Activated CD8-positive, alpha-beta memory T cell treated with anti-CD3 and anti-CD28 coated beads for 4 hours (primary cell): Measurements from ENCODE around the gene DGKH.
"Not testable (repeated sequence)": the region's sequence is repeated elsewhere in the genome, so short reads cannot be mapped to it uniquely, and the experiment has no call there.

ENCODE experiments used
- DNase-seq, 2 donors: peaks; one replicate each; pipeline ENCODE4 v3.0.0-alpha.2; 2020; ENCODE audit warnings: low read depth in 2 of 2

The DGKH gene

GRCh38 chr13:42163338-42163737 is 114.9 kb downstream of the DGKH start:
- DNase-seq = not testable (repeated sequence)

- not testable (repeated sequence) for DNase-seq
Observed at GRCh38 chr13:42163910-42164309, 115.5 kb downstream of the DGKH start.

GRCh38 chr13:42164557-42165125 is 116.2 kb downstream of the DGKH start:
- no peak for DNase-seq

- no peak for DNase-seq
Observed at GRCh38 chr13:42168496-42168895, 120.0 kb downstream of the DGKH start.

- no peak for DNase-seq
Observed at GRCh38 chr13:42170029-42170428, 121.6 kb downstream of the DGKH start.

DNA sequence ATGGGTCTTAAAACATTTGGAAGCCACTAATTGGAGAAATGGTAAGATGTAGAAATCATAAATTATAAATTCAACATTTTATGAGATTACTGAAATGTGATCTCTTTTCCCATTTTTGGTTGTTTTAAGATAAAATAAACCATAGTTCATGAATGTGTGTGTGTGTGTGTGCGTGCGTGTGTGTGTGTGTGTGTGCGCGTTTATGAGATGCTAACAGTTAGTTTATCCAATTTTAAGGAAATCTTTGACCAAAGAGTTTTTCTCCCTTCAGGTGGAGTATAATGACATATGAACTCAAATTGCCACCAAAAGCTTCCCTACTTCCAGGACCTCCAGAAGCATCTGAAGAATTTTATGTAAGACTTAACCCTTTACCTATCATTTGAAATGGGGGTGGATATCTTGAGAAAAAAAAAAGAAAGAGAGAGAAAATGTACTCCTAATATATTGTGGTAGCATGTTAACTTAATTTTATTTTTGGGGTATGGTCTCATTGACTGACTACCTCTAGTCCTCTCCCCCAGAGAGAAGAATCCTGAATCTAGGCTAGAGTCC is 125.4 kb downstream of the DGKH start:
- DNase-seq = no peak

GRCh38 chr13:42174344-42175162 is 126.1 kb downstream of the DGKH start:
- DNase-seq = no peak

- DNase-seq = no peak
Observed at GRCh38 chr13:42176294-42176693, 127.8 kb downstream of the DGKH start.

- DNase-seq = no peak
Observed at GRCh38 chr13:42177189-42177588, 128.7 kb downstream of the DGKH start.

DNA sequence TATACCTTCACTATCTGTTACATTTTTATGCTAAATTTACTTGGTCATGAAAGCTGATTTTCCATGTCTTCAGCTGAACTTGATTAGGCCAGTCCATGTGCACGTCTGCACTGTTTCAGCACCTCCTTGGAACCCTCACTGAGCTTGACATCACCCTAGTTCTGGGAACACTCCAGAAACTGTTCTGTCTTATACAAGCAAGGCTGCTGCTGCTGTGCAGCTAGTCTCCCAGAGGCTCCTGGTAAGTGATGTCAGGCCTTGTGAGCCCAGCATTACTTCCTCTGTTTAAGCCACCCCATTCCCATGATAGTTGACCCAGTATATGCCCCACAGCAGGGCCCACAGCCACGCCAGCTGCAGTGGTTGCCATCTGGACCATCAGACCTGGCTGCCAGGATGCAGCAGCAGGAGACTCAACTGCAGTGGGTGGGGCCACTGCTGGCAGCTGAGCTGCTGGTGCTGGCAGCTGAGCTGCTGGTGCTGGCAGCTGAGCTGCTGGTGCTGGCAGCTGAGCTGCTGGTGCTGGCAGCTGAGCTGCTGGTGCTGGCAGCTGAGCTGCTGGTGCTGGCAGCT is 133.0 kb downstream of the DGKH start:
- DNase-seq = no peak

DNA sequence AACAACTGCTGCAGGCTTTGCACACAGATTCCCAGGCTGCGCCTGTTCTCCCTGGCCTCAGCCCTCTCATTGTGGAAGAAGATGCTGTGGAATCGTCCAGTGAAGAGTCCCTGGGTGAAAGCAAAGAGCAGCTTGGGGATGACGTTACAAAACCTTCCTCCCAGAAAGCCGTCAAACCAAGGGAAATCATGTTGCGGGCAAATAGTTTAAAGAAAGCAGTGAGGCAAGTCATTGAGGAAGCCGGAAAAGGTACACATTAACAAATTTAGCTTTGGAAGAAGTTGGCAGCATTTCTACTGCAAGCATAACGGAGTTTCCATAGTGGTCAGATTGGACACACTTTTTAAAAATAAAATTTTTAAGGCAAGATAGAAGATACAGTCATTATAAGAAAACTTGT is 140.6 kb downstream of the DGKH start:
- no peak for DNase-seq

DNA sequence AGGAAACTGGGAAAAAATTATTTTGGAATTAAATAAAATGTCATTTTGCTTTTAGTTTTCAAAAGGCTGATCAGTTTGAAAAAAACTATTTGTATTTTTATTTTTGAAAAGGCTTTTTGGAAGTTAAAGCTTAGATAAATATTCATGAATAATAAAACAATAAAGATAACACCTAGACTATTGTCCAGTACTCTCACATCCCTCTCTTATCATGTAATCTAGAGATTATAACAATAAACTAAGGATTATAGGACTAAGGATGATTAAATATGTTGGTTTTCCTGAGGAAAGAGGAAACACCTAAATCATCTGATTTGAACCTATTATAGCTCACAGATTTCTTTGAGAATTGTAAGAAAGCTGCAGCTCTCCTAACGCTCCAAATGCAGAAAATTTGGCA is 142.1 kb downstream of the DGKH start:
- no peak for DNase-seq

- DNase-seq = no peak
Observed at GRCh38 chr13:42211704-42212464, 163.4 kb downstream of the DGKH start.

GRCh38 chr13:42214446-42214845 is 166.0 kb downstream of the DGKH start:
- DNase-seq = no peak

DNA sequence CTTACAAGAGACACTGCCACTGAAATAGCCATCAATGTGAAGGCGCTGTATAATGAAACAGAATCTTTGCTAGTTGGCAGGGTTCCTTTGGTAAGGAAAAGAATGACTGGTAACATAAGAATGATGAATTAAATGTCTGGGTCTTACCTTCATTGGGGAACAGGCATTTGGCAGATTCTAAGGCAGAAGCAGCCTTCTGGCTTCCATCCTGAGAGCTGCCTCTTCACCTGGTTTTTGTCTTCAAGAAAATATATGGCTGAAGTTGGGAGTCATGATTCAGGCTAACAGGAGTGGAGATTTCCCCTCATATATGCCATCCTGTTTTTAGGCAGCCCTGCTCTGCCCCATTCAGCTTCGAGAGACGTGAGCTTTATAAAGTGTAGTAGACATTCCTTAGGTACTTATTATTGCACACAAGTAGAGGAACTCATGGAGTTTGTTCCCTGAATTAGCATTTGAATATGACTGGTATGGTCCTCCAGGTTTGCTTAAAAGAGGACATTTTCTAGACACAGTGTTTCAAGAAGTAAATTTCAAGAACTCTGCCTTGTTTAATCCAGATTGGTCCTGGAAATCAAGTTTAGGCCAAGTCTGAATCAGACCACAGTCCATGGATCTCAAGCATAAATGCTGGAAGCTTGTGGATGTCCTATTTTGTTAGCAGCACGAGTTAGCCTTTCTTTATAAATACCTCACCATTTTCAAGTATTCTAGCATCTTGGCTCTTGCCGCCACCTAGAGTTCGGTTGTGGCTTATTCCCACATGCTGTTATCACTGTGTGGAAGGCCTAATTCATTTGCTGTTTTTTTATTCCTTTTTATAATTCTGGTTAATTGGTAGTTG is 167.4 kb downstream of the DGKH start:
- DNase-seq = no peak

- DNase-seq = no peak
Observed at GRCh38 chr13:42216422-42216735, 167.9 kb downstream of the DGKH start.

DNA sequence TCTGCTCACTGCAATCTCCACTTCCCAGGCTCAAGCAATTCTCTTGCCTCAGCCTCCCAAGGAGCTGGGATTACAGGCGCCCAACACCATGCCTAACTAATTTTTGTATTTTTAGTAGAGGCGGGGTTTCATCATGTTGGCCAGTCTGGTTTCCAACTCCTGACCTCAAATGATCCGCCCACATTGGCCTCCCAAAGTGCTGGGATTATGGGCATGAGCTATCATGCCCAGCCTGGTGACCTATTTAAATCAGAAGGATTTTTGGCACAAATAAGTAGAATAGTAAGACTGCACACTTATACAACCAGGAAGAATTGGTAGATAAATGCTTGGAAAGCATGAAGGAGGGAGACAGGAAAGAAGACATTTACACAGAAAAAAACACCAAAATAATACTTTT is 170.1 kb downstream of the DGKH start:
- DNase-seq = no peak

- DNase-seq = no peak
Observed at GRCh38 chr13:42219051-42219450, 170.6 kb downstream of the DGKH start.

- DNase-seq = no peak
Observed at GRCh38 chr13:42219876-42220275, 171.4 kb downstream of the DGKH start.

DNA sequence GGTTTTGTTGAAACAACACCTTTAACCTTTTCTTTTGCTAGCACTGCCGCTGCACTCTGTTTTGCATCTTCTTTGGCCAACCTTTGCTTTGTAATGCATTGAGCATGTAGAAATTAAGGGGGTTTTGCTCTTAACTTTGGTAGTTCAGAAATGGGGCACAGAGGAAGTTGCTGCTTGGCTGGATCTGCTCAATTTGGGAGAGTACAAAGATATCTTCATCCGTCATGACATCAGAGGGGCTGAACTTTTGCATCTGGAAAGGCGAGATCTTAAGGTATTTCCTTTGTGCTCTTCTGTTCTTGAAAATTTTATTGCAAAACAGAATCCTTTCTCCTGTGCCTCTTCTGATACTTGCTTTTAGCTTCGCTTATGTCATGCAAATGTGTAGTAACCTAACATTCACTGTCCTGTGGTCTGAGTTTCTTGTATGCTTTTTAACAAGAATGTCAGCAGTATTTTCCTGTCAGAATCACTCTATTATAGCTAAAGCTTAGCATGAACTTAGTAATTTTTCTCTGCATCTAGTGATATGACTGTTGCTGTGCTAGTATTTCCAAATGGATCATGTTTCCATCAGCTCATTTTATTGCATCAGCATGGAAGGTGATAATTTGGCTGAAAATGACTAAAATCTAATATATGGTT is 172.8 kb downstream of the DGKH start:
- DNase-seq = no peak

DNA sequence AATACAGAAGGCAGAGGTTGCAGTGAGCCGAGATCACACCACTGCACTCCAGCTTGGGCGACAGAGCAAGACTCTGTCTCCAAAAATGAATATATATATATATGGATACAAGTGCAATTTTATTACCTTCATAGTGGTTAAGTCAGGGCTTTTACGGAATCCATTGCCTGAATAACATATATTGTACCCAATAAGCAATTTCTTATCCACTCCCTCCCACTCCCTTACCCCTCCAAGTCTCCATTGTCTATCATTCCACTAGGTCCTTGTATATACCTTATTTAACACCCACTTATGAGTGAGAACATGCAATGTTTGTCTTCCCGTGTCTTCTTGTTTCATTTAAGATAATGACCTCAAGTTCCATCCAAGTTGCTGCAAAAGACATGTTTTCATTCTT is 175.2 kb downstream of the DGKH start:
- no peak for DNase-seq
